OCI-LY7 (cell line): ENCODE results near the gene MIEF1.

ENCODE experiments used
- CTCF ChIP-seq: fragments of 200-600 bp; sonication (generic); conservative IDR thresholded peaks from 2 replicates; pipeline ENCODE4 v1.5.1; 2014; ENCODE audit warnings: mild to moderate bottlenecking, antibody characterized with exemption, low read length, moderate library complexity, mixed read lengths
- EZH2phosphoT487 ChIP-seq: fragments of 200-600 bp; sonication (generic); IDR thresholded peaks from 2 replicates; pipeline ENCODE4 v1.6.1; 2018; ENCODE audit warnings: low read depth, borderline replicate concordance, mild to moderate bottlenecking, mixed run types, antibody characterized with exemption, low read length, moderate library complexity, mixed read lengths

GRCh38 chr22:39518144-39518786 is 16.2 kb downstream of the MIEF1 start:
- TF ChIP-seq CTCF (no peak), EZH2phosphoT487 (no peak)
